Thymus (tissue), 11 donors: ENCODE measurements around the gene ZC3HAV1. TPM values are rescaled to one million over a fixed set of nuclear protein-coding genes. Genes with fewer than 3 reads are reported as not detected.
"Not testable (repeated sequence)": the region's sequence is repeated elsewhere in the genome, so short reads cannot be mapped to it uniquely, and the experiment has no call there.

ENCODE experiments used
- DNase-seq, 9 donors: peaks; one replicate each; pipeline ENCODE4 v3.0.0-alpha.2; 2013; ENCODE audit warnings: low spot score in 9 of 9, low read depth in 6 of 9, missing footprints in 1 of 9
- H3K27ac ChIP-seq, 2 donors: one replicate each; pipeline ENCODE4 v1.5.1; 2013; ENCODE audit warnings: control low read depth in 1 of 2, low read depth in 1 of 2, low read length in 1 of 2, mild to moderate bottlenecking in 1 of 2, moderate library complexity in 1 of 2
- H3K27me3 ChIP-seq, 2 donors: one replicate each; pipeline ENCODE4 v1.5.1; 2013; ENCODE audit warnings: low read length in 1 of 2; ENCODE audit not compliant: control insufficient read depth in 2 of 2, insufficient read depth in 1 of 2
- H3K36me3 ChIP-seq, 2 donors: one replicate each; pipeline ENCODE4 v1.5.1; 2013; ENCODE audit warnings: low read length in 1 of 2, mild to moderate bottlenecking in 1 of 2, moderate library complexity in 1 of 2; ENCODE audit not compliant: control insufficient read depth in 2 of 2, insufficient read depth in 2 of 2
- H3K4me1 ChIP-seq, 2 donors: one replicate each; pipeline ENCODE4 v1.5.1; 2013; ENCODE audit warnings: low read length in 2 of 2; ENCODE audit not compliant: control insufficient read depth in 2 of 2, insufficient read depth in 2 of 2
- H3K4me3 ChIP-seq, 2 donors: one replicate each; pipeline ENCODE4 v1.5.1; 2013; ENCODE audit warnings: low read length in 2 of 2, control low read depth in 1 of 2, mild to moderate bottlenecking in 1 of 2
- H3K9me3 ChIP-seq, 2 donors: one replicate each; pipeline ENCODE4 v1.5.1; 2013; ENCODE audit warnings: low read length in 1 of 2, mild to moderate bottlenecking in 1 of 2; ENCODE audit not compliant: control insufficient read depth in 2 of 2, insufficient read depth in 1 of 2
- WGBS: extraction: QIAGEN DNeasy Blood & Tissue Kit; methylation state at CpG from one replicate; pipeline ENCODE4 v1.1.7; 2013; 5-methylcytosine and 5-hydroxymethylcytosine counted together
- polyA plus RNA-seq: library from polyadenylated mRNA; stranded (reverse); fragments of 200-250 nt; gene quantifications from one replicate; pipeline ENCODE4 v1.2.3, GENCODE V29; 2013
- total RNA-seq: library from RNA; stranded (reverse); fragments of 120-200 nt; gene quantifications from one replicate; pipeline ENCODE4 v1.2.4, GENCODE V29; 2013
- donor health status: healthy.

The ZC3HAV1 gene
- total and polyA plus RNA-seq, 2 donors: 26.5 to 27.4 TPM

- 97% methylated on average over 5 of the region's 5 CpGs for WGBS
- H3K4me1 ChIP-seq: peaks cover 4 to 11% of the 10 kb centered on the region in 2 donors
- H3K27me3 ChIP-seq: no peaks in the 10 kb centered on the region
- peaks cover 70 to 99% of the 10 kb centered on the region in 2 donors for H3K36me3 ChIP-seq
- no peak for DNase-seq
- peaks cover 6 to 9% of the 10 kb centered on the region in 2 donors for H3K9me3 ChIP-seq
- H3K27ac ChIP-seq: peak overlapping the region; percentile 5 to 8
- no peak overlapping the region for H3K4me3 ChIP-seq
These were observed 24.8 kb downstream of the ZC3HAV1 start for GRCh38 chr7:139084709-139085108.

- H3K4me3 ChIP-seq: no peak overlapping the region
- H3K27ac ChIP-seq: no peak overlapping the region
- H3K9me3 ChIP-seq: peaks cover 0 to 2% of the 10 kb centered on the region in 2 donors
- peaks cover 65 to 98% of the 10 kb centered on the region in 2 donors for H3K36me3 ChIP-seq
- no peaks in the 10 kb centered on the region for H3K27me3 ChIP-seq
- DNase-seq: no peak
- peaks cover 4 to 11% of the 10 kb centered on the region in 2 donors for H3K4me1 ChIP-seq
These were observed 27.9 kb downstream of the ZC3HAV1 start for GRCh38 chr7:139081584-139081983.

GRCh38 chr7:139080905-139081304, 28.6 kb downstream of the ZC3HAV1 start:
- Histone ChIP-seq H3K4me1 (peaks cover 4 to 10% of the 10 kb centered on the region in 2 donors), H3K27ac (no peak overlapping the region), H3K27me3 (no peaks in the 10 kb centered on the region), H3K4me3 (no peak overlapping the region), H3K36me3 (peaks cover 65 to 97% of the 10 kb centered on the region in 2 donors), H3K9me3 (peaks cover 0 to 2% of the 10 kb centered on the region in 2 donors)
- WGBS: 90% methylated on average over 8 of the region's 8 CpGs
- DNase-seq: no peak

GRCh38 chr7:139079861-139080260, 29.7 kb downstream of the ZC3HAV1 start:
- Histone ChIP-seq H3K4me3 (no peak overlapping the region), H3K4me1 (peaks cover 4% of the 10 kb centered on the region in 2 donors), H3K9me3 (peaks cover 0 to 2% of the 10 kb centered on the region in 2 donors), H3K27me3 (no peaks in the 10 kb centered on the region), H3K36me3 (peaks cover 69 to 96% of the 10 kb centered on the region in 2 donors), H3K27ac (no peak overlapping the region)
- 98% methylated on average over 15 of the region's 15 CpGs for WGBS
- DNase-seq: no peak

GRCh38 chr7:139078911-139079310, 30.6 kb downstream of the ZC3HAV1 start:
- DNase-seq: no peak
- 77% methylated on average over 1 of the region's 1 CpG for WGBS
- peaks cover 0 to 2% of the 10 kb centered on the region in 2 donors for H3K9me3 ChIP-seq
- no peaks in the 10 kb centered on the region for H3K27me3 ChIP-seq
- H3K4me1 ChIP-seq: peaks cover under 1 to 2% of the 10 kb centered on the region in 2 donors
- no peak overlapping the region for H3K4me3 ChIP-seq
- peaks cover 63 to 93% of the 10 kb centered on the region in 2 donors for H3K36me3 ChIP-seq
- no peak overlapping the region for H3K27ac ChIP-seq

- peaks cover 63 to 93% of the 10 kb centered on the region in 2 donors for H3K36me3 ChIP-seq
These were observed 31.1 kb downstream of the ZC3HAV1 start for GRCh38 chr7:139078399-139078798.

GRCh38 chr7:139077706-139078105, 31.8 kb downstream of the ZC3HAV1 start:
- H3K4me1 ChIP-seq, H3K27me3 ChIP-seq, H3K4me3 ChIP-seq, H3K9me3 ChIP-seq, DNase-seq, H3K27ac ChIP-seq: not testable (repeated sequence)
- WGBS: 99% methylated on average over 5 of the region's 5 CpGs
- H3K36me3 ChIP-seq: peaks cover 65 to 93% of the 10 kb centered on the region in 2 donors

More at GRCh38 chr7:139078399-139078798, 31.1 kb downstream of the ZC3HAV1 start:
- 97% methylated on average over 1 of the region's 1 CpG for WGBS
- Histone ChIP-seq H3K27ac (no peak overlapping the region), H3K4me1 (peaks cover 0 to 2% of the 10 kb centered on the region in 2 donors), H3K4me3 (no peak overlapping the region), H3K27me3 (no peaks in the 10 kb centered on the region), H3K9me3 (peaks cover 0 to 2% of the 10 kb centered on the region in 2 donors)
- no peak for DNase-seq

- 95% methylated on average over 11 of the region's 11 CpGs for WGBS
These were observed 33.4 kb downstream of the ZC3HAV1 start for GRCh38 chr7:139075871-139076686.

GRCh38 chr7:139075031-139075652, 34.4 kb downstream of the ZC3HAV1 start:
- Histone ChIP-seq H3K27ac (peak overlapping the region; percentile 14 to 64), H3K4me3 (no peak overlapping the region), H3K4me1 (peaks cover 0 to 24% of the 10 kb centered on the region in 2 donors), H3K9me3 (peaks cover 0 to 2% of the 10 kb centered on the region in 2 donors), H3K36me3 (peaks cover 73 to 91% of the 10 kb centered on the region in 2 donors), H3K27me3 (no peaks in the 10 kb centered on the region)
- peak in 8 of 9 donors; percentile 67 to 90 (median 81) for DNase-seq
- WGBS: 47% methylated on average over 9 of the region's 9 CpGs

More at GRCh38 chr7:139075871-139076686, 33.4 kb downstream of the ZC3HAV1 start:
- no peak for DNase-seq
- H3K36me3 ChIP-seq: peaks cover 79 to 93% of the 10 kb centered on the region in 2 donors
- H3K4me3 ChIP-seq: no peak overlapping the region
- H3K27me3 ChIP-seq: no peaks in the 10 kb centered on the region
- H3K4me1 ChIP-seq: peaks cover 0 to 21% of the 10 kb centered on the region in 2 donors
- H3K9me3 ChIP-seq: peaks cover 0 to 2% of the 10 kb centered on the region in 2 donors
- no peak overlapping the region for H3K27ac ChIP-seq
